ENCODE data around the gene RNF10. TPM values are rescaled to one million over a fixed set of nuclear protein-coding genes. Genes with fewer than 3 reads are reported as not detected.

RNF10 gene
- total and polyA plus RNA-seq, 2 of the 4 experiments (the other 2 are of a cell fraction), result 44.4 to 95.0 TPM

DNA sequence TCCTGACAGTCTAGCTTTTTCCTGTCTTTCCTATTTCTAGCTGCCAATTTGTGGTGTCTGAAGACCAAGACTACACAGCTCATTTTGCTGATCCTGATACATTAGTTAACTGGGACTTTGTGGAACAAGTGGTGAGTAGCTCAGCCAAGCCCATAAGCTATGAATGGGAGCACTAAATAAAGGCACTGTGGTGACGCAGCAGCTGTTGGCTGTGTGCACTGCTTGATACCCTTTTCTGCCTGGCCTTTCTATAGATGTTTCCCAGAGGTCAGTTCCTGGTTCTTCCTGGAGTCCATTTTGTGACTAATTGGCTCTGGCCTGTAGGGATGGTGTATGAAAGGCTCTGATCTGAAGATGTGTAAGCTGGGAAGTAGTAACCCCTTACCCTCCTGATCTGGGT is 20.5 kb downstream of the RNF10 start:
- Histone ChIP-seq H4K91ac (ENCODE audit: insufficient read depth, low read depth, low read length) (no peak overlapping the region), H3K56ac (ENCODE audit: extremely low read depth, insufficient read depth, low read length) (no peak overlapping the region), H3K14ac (replicated peaks; ENCODE audit: low read depth, low read length) (no peak overlapping the region), H3K36me3 (ENCODE audit: control insufficient read depth, insufficient read depth, low read length) (peaks cover 42% of the 10 kb centered on the region), H3K4ac (ENCODE audit: low read depth, low read length) (no peak overlapping the region), H3K4me1 (ENCODE audit: control insufficient read depth, insufficient read depth, low read length) (no peaks in the 10 kb centered on the region), H2AK5ac (ENCODE audit: low read depth, low read length) (no peak overlapping the region), H4K20me1 (ENCODE audit: insufficient read depth, low read length) (peaks cover 29% of the 10 kb centered on the region), H2BK20ac (ENCODE audit: low read depth, low read length) (no peak overlapping the region), H2BK120ac (ENCODE audit: low read depth, low read length) (no peak overlapping the region), H2AFZ (replicated peaks; ENCODE audit: low read length, poor library complexity) (no peak overlapping the region), H3K27ac (ENCODE audit: insufficient read depth, low read length) (no peak overlapping the region), H2BK5ac (ENCODE audit: low read depth, low read length, poor library complexity, severe bottlenecking) (no peak overlapping the region), H3K9ac (ENCODE audit: low read depth, low read length) (no peak overlapping the region), H4K8ac (ENCODE audit: low read depth in 2 of 2, low read length in 2 of 2) (no peak overlapping the region), H3K18ac (ENCODE audit: low read depth, low read length) (no peak overlapping the region), H3K23ac (ENCODE audit: low read depth, low read length) (no peak overlapping the region), H2AK9ac (replicated peaks; ENCODE audit: low read depth, low read length, poor library complexity) (no peak overlapping the region), H2BK15ac (ENCODE audit: low read depth, low read length) (no peak overlapping the region), H3K27me3 (ENCODE audit: control insufficient read depth, insufficient read depth, low read length) (no peaks in the 10 kb centered on the region), H4K5ac (ENCODE audit: low read depth, low read length) (no peak overlapping the region), H3K9me3 (ENCODE audit: control insufficient read depth, insufficient read depth, low read length) (no peaks in the 10 kb centered on the region), H3K9me1 (ENCODE audit: insufficient read depth, low read length) (peaks cover 4% of the 10 kb centered on the region), H3K4me3 (ENCODE audit: insufficient read depth, low read depth, low read length) (no peak overlapping the region), H3K4me2 (ENCODE audit: low read depth, low read length) (no peak overlapping the region), H3K79me1 (ENCODE audit: low read depth in 1 of 2, low read length in 2 of 2) (peaks cover 21 to 34% of the 10 kb centered on the region in 2 experiments)
- intact Hi-C loops (cut with micrococcal nuclease), result no loop called here
- ATAC-seq (ENCODE audit: low read depth) (no peak), DNase-seq (no peak)
- no CpG with 5 or more reads among the region's 1 CpG for WGBS, 2 experiments (ENCODE audit: extremely low coverage in 2 of 2, insufficient read length in 1 of 2)
- ChIA-PET CTCF (no interaction called here), POLR2A (ENCODE audit: unreplicated experiment) (no interaction called here)
- TF ChIP-seq RCOR1 (IDR thresholded peaks at IDR 0.05; ENCODE audit: insufficient replicate concordance, low read length) (no peak), SMC3 (IDR thresholded peaks at IDR 0.05; ENCODE audit: low read depth, low read length) (no peak), MAZ (IDR thresholded peaks at IDR 0.05; ENCODE audit: borderline replicate concordance, low read depth, low read length) (no peak), MAFK (IDR thresholded peaks at IDR 0.05; ENCODE audit: low read depth, low read length) (no peak), CHD1 (IDR thresholded peaks at IDR 0.05; ENCODE audit: low read depth, low read length) (no peak), FOS (IDR thresholded peaks at IDR 0.05; ENCODE audit: low read depth, low read length) (no peak), RFX5 (IDR thresholded peaks at IDR 0.05; ENCODE audit: low read depth, low read length) (no peak), BHLHE40 (IDR thresholded peaks at IDR 0.05; ENCODE audit: low read depth, low read length) (no peak), MXI1 (IDR thresholded peaks at IDR 0.05; ENCODE audit: borderline replicate concordance, low read depth, low read length) (no peak), CEBPB (IDR thresholded peaks at IDR 0.05; ENCODE audit: low read depth, low read length) (no peak), POLR2A (IDR thresholded peaks at IDR 0.05; ENCODE audit: low read depth, low read length) (no peak), RAD21 (IDR thresholded peaks at IDR 0.05; ENCODE audit: low read length) (no peak), NFE2L2 (IDR thresholded peaks at IDR 0.05; ENCODE audit: low read depth, low read length) (no peak)
- TF ChIP-seq, protein P1, sequence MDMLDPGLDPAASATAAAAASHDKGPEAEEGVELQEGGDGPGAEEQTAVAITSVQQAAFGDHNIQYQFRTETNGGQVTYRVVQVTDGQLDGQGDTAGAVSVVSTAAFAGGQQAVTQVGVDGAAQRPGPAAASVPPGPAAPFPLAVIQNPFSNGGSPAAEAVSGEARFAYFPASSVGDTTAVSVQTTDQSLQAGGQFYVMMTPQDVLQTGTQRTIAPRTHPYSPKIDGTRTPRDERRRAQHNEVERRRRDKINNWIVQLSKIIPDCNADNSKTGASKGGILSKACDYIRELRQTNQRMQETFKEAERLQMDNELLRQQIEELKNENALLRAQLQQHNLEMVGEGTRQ (IDR thresholded peaks at IDR 0.05; ENCODE audit: low read depth, low read length), result no peak
- TF ChIP-seq, protein P2, sequence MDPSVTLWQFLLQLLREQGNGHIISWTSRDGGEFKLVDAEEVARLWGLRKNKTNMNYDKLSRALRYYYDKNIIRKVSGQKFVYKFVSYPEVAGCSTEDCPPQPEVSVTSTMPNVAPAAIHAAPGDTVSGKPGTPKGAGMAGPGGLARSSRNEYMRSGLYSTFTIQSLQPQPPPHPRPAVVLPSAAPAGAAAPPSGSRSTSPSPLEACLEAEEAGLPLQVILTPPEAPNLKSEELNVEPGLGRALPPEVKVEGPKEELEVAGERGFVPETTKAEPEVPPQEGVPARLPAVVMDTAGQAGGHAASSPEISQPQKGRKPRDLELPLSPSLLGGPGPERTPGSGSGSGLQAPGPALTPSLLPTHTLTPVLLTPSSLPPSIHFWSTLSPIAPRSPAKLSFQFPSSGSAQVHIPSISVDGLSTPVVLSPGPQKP (IDR thresholded peaks at IDR 0.05; ENCODE audit: borderline replicate concordance, low read depth, low read length), result no peak
- TF ChIP-seq, protein P3, sequence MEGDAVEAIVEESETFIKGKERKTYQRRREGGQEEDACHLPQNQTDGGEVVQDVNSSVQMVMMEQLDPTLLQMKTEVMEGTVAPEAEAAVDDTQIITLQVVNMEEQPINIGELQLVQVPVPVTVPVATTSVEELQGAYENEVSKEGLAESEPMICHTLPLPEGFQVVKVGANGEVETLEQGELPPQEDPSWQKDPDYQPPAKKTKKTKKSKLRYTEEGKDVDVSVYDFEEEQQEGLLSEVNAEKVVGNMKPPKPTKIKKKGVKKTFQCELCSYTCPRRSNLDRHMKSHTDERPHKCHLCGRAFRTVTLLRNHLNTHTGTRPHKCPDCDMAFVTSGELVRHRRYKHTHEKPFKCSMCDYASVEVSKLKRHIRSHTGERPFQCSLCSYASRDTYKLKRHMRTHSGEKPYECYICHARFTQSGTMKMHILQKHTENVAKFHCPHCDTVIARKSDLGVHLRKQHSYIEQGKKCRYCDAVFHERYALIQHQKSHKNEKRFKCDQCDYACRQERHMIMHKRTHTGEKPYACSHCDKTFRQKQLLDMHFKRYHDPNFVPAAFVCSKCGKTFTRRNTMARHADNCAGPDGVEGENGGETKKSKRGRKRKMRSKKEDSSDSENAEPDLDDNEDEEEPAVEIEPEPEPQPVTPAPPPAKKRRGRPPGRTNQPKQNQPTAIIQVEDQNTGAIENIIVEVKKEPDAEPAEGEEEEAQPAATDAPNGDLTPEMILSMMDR (conservative IDR thresholded peaks at IDR 0.05; ENCODE audit: low read depth, low read length), result no peak
- dilution Hi-C loops (cut with HindIII; ENCODE audit: low sequenced_read_pairs, unreplicated experiment), result no loop called here
- no TSS peak for BruUV-seq (replicated peaks)
- in situ Hi-C loops (cut with MboI; ENCODE audit: low sequenced_read_pairs), result no loop called here

Data from IMR-90 (cell line).